DOHH2 (cell line): Measurements from ENCODE around the gene VPS4A.

Source experiments
- H3F3A ChIP-seq: fragments of 200-600 bp; sonication (generic), shearing (Covaris generic); 2 replicates; pipeline ENCODE4 v1.6.0; 2016; ENCODE audit warnings: antibody characterized with exemption, mild to moderate bottlenecking; ENCODE audit not compliant: control insufficient read depth, insufficient read depth
- H3K27ac ChIP-seq: fragments of 200-600 bp; sonication (generic); 2 replicates; pipeline ENCODE4 v1.5.1; 2014; ENCODE audit warnings: low read depth, mild to moderate bottlenecking, low read length, moderate library complexity
- H3K27me3 ChIP-seq: fragments of 200-600 bp; sonication (generic); 2 replicates; pipeline ENCODE4 v1.6.1; 2014; ENCODE audit warnings: mild to moderate bottlenecking, low read length, mixed read lengths; ENCODE audit not compliant: control insufficient read depth
- H3K36me3 ChIP-seq: fragments of 200-600 bp; sonication (generic); 2 replicates; pipeline ENCODE4 v1.6.1; 2014; ENCODE audit warnings: mild to moderate bottlenecking, low read length, moderate library complexity, mixed read lengths; ENCODE audit not compliant: control insufficient read depth
- H3K4me1 ChIP-seq: fragments of 200-600 bp; sonication (generic); 2 replicates; pipeline ENCODE4 v1.6.1; 2014; ENCODE audit warnings: mild to moderate bottlenecking, low read length, mixed read lengths; ENCODE audit not compliant: control insufficient read depth
- H3K4me2 ChIP-seq: fragments of 200-600 bp; sonication (generic); 2 replicates; pipeline ENCODE4 v1.6.0; 2014; ENCODE audit warnings: mild to moderate bottlenecking, low read length, moderate library complexity
- H3K4me3 ChIP-seq: fragments of 200-600 bp; sonication (generic); 2 replicates; pipeline ENCODE4 v1.5.1; 2014; ENCODE audit warnings: mild to moderate bottlenecking, low read length, mixed read lengths
- H3K79me2 ChIP-seq: fragments of 200-600 bp; sonication (generic); 2 replicates; pipeline ENCODE4 v1.6.1; 2014; ENCODE audit warnings: mild to moderate bottlenecking, low read length, mixed read lengths; ENCODE audit not compliant: control insufficient read depth
- H3K9me2 ChIP-seq: fragments of 200-600 bp; sonication (generic); replicated peaks from 2 replicates; pipeline ENCODE4 v1.6.1; 2014; ENCODE audit warnings: mild to moderate bottlenecking, low read length, mixed read lengths; ENCODE audit not compliant: control insufficient read depth
- H3K9me3 ChIP-seq: fragments of 200-600 bp; sonication (generic); 2 replicates; pipeline ENCODE4 v1.6.1; 2014; ENCODE audit warnings: antibody characterized with exemption, low read length, mixed read lengths; ENCODE audit not compliant: control insufficient read depth, insufficient read depth
- H4K20me1 ChIP-seq: fragments of 200-600 bp; sonication (generic); 2 replicates; pipeline ENCODE4 v1.6.0; 2014; ENCODE audit warnings: low read depth, mild to moderate bottlenecking, antibody characterized with exemption, low read length, moderate library complexity; ENCODE audit not compliant: control insufficient read depth, insufficient read depth
- EZH2phosphoT487 ChIP-seq: fragments of 200-600 bp; sonication (generic); IDR thresholded peaks from 2 replicates; pipeline ENCODE4 v1.6.1; 2017; ENCODE audit warnings: borderline replicate concordance, mild to moderate bottlenecking, antibody characterized with exemption, low read length, moderate library complexity, mixed read lengths
- TF ChIP-seq, protein P1 (sequence below): fragments of 200-600 bp; sonication (generic); IDR thresholded peaks from one replicate; pipeline ENCODE4 v1.5.1; 2014; ENCODE audit warnings: antibody characterized with exemption, mild to moderate bottlenecking, low read depth, low read length; ENCODE audit not compliant: poor library complexity, severe bottlenecking

VPS4A gene

DNA sequence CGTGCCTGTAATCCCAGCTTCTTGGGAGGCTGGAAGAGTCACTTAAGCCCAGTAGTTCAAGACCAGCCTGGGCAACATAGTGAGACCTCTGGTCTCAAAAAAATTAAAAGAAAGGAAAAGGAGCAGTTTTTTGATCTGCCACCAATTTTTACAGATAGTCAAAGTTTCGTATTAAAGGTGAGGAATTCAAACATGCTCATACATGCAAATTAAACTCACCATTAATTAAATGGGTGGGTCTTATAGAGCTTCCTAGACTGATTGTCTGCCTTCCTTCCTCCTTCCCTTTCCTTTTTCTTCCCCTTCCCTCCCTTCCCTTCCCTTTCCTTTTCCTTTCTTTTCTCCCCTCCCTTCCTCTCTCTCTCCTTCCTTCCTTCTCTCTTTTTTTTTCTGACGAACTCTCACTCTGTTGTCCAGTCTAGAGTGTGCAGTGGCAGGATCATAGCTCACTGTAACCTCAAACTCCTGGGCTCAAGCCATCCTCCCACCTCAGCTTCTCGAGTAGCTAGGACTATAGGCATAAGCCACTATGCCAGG, 36.4 kb upstream of the VPS4A start:
- TF ChIP-seq, protein P1, sequence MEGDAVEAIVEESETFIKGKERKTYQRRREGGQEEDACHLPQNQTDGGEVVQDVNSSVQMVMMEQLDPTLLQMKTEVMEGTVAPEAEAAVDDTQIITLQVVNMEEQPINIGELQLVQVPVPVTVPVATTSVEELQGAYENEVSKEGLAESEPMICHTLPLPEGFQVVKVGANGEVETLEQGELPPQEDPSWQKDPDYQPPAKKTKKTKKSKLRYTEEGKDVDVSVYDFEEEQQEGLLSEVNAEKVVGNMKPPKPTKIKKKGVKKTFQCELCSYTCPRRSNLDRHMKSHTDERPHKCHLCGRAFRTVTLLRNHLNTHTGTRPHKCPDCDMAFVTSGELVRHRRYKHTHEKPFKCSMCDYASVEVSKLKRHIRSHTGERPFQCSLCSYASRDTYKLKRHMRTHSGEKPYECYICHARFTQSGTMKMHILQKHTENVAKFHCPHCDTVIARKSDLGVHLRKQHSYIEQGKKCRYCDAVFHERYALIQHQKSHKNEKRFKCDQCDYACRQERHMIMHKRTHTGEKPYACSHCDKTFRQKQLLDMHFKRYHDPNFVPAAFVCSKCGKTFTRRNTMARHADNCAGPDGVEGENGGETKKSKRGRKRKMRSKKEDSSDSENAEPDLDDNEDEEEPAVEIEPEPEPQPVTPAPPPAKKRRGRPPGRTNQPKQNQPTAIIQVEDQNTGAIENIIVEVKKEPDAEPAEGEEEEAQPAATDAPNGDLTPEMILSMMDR, result no peak
- TF ChIP-seq EZH2phosphoT487, result no peak
- H3K9me2 ChIP-seq, result no peaks in the 10 kb centered on the region
- H3K27ac ChIP-seq, result no peak overlapping the region
- no peaks in the 10 kb centered on the region for H3F3A ChIP-seq
- H3K9me3 ChIP-seq, result no peaks in the 10 kb centered on the region
- H3K36me3 ChIP-seq, result peaks cover 12% of the 10 kb centered on the region
- H3K4me2 ChIP-seq, result no peak overlapping the region
- H3K4me1 ChIP-seq, result no peaks in the 10 kb centered on the region
- H4K20me1 ChIP-seq, result no peaks in the 10 kb centered on the region
- H3K27me3 ChIP-seq, result no peaks in the 10 kb centered on the region
- H3K4me3 ChIP-seq, result no peak overlapping the region
- H3K79me2 ChIP-seq, result no peaks in the 10 kb centered on the region

DNA sequence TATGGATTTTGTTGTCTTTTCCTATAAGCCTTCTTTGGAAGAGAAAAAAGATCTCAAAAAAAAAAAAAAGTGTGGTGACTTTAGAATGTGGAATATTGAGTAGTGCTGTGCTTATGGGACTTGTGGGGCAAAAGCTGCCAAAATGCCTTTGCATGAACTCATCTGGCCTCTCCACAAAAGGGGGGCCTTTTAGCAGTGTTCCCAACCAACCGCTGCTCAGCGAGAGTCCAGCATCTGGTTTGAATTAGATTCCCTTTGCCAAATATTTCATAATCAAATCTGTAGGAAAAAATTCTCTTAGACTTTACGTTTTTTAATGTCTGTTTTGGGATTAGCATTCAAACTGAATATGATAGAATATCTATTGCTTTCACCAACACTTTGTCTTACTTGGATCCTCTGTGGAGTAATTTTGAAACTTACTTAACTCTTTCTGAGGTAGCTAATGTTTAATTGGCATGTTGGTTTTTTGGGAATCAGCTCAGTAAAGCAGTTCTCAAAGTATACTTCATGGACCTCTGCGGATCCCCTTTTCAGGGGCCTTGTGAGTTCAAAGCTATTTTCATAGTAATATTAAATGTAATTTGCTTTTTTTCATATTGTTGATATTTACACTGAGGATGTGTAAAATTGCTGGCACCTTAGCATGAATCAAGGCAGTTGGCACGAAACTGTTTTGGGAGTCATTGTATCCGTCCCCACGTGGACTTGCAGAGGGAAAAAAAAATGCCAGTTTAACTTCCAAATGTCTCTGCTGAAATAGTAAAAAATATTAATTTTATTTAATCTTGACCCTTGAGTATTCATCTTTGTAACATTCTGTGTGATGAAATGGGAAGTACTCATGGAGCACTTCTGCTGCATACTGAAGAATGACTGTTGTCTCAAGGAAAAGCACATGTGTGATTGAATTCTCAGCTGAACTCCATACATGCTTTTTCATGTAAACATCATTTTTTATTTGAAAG, 34.7 kb upstream of the VPS4A start:
- Histone ChIP-seq H4K20me1 (no peaks in the 10 kb centered on the region), H3K79me2 (no peaks in the 10 kb centered on the region), H3K27me3 (no peaks in the 10 kb centered on the region), H3K4me1 (no peaks in the 10 kb centered on the region), H3K4me3 (no peak overlapping the region), H3K9me2 (no peaks in the 10 kb centered on the region), H3K27ac (no peak overlapping the region), H3K9me3 (no peaks in the 10 kb centered on the region), H3K36me3 (peaks cover 3% of the 10 kb centered on the region; the same call in 1 of the 2 replicates), H3K4me2 (no peak overlapping the region), H3F3A (no peaks in the 10 kb centered on the region)
- no peak for TF ChIP-seq EZH2phosphoT487
- TF ChIP-seq, protein P1, result no peak

DNA sequence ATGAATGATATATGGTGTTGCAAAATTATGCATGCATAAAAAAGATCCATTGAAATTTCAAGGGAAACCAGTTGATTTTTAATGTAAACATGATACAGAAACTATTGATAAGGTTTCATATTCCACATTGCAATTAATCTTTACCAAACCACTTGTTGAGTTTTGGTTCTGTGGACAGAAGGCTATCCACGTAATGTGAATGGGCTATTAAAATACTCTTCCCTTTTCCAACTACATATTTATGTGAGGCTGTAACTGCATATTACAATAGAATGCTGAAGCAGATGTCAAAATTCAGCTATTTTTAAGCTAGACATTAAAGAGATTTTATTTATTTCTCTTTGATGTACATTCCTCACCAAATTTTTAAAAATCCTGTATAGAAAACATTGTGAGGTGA, 33.7 kb upstream of the VPS4A start:
- H3K4me3 ChIP-seq, result no peak overlapping the region
- TF ChIP-seq EZH2phosphoT487, result no peak
- TF ChIP-seq, protein P1, result no peak
- no peaks in the 10 kb centered on the region for H4K20me1 ChIP-seq
- H3K79me2 ChIP-seq, result no peaks in the 10 kb centered on the region
- peaks cover 3% of the 10 kb centered on the region; the same call in 1 of the 2 replicates for H3K36me3 ChIP-seq
- peaks cover 2% of the 10 kb centered on the region; the same call in 1 of the 2 replicates for H3F3A ChIP-seq
- no peaks in the 10 kb centered on the region for H3K27me3 ChIP-seq
- H3K4me1 ChIP-seq, result no peaks in the 10 kb centered on the region
- H3K4me2 ChIP-seq, result no peak overlapping the region
- H3K9me2 ChIP-seq, result no peaks in the 10 kb centered on the region
- H3K9me3 ChIP-seq, result no peaks in the 10 kb centered on the region
- H3K27ac ChIP-seq, result no peak overlapping the region
